ENCODE measurements around the gene PLEKHG5. TPM values are rescaled to one million over a fixed set of nuclear protein-coding genes. Genes with fewer than 3 reads are reported as not detected.

Gene PLEKHG5
- total and polyA plus RNA-seq, 3 experiments from 2014 or later, result 1.0 to 2.6 (median 2.2) TPM

- POLR2A ChIA-PET, result no interaction called here
- no peak within 1 kb of the TSS for H3K27ac ChIP-seq (ENCODE audit: low read depth, low read length)
- H3K4me1 ChIP-seq (ENCODE audit: insufficient read depth, low read length), result peaks cover 16% of the 10 kb centered on the region
- no peak within 1 kb of the TSS for H3K27ac Mint-ChIP-seq
- peak within 1 kb of the TSS in 5 of 7 donors; percentile 29 to 50 (median 38) for H3K4me3 Mint-ChIP-seq
- no peaks in the 10 kb centered on the region for H3K9me3 ChIP-seq (ENCODE audit: low read length)
- no peaks in the 10 kb centered on the region for H3K36me3 Mint-ChIP-seq
- H3K27me3 Mint-ChIP-seq, result peaks cover 60 to 63% of the 10 kb centered on the region in 2 donors
- H3K27me3 ChIP-seq (ENCODE audit: insufficient read depth, low read length, poor library complexity, severe bottlenecking), result peaks cover 67% of the 10 kb centered on the region
- no peaks in the 10 kb centered on the region for H3K36me3 ChIP-seq (ENCODE audit: insufficient read depth, low read length)
- H3K9me3 Mint-ChIP-seq, result no peaks in the 10 kb centered on the region
- no peak for DNase-seq
- CTCF ChIA-PET, result interaction anchor here (0.8 to 6.4 kb wide), 7 partner anchors 10 to 175 kb away, joined by 3 to 92 read pairs (median 3); no protein-coding TSS in a partner anchor
- no peak within 1 kb of the TSS for H3K4me3 ChIP-seq (ENCODE audit: low read length)
- H3K4me1 Mint-ChIP-seq, result peaks cover 9 to 29% (median 17%) of the 10 kb centered on the region in 3 donors
These were observed 71.5 kb downstream of the PLEKHG5 start, which contains the start of gene HES2 for GRCh38 chr1:6419804-6420453. HES2 (minus strand) TSS chr1:6419919; CDS start chr1:6419820, 99 bp downstream.

- Mint-ChIP-seq H3K27me3 (peaks cover 65 to 68% of the 10 kb centered on the region in 2 donors), H3K36me3 (no peaks in the 10 kb centered on the region), H3K4me1 (peaks cover 11 to 31% (median 18%) of the 10 kb centered on the region in 3 donors), H3K27ac (no peak overlapping the region), H3K9me3 (no peaks in the 10 kb centered on the region), H3K4me3 (peak overlapping the region in 1 of 7 donors; percentile 49)
- ChIA-PET CTCF (interaction anchor here (1.1 to 6.4 kb wide), 5 partner anchors 13 to 175 kb away, joined by 3 to 92 read pairs (median 4); no protein-coding TSS in a partner anchor), POLR2A (no interaction called here)
- H3K9me3 ChIP-seq (ENCODE audit: low read length), result no peaks in the 10 kb centered on the region
- peaks cover 18% of the 10 kb centered on the region for H3K4me1 ChIP-seq (ENCODE audit: insufficient read depth, low read length)
- no peak overlapping the region for H3K4me3 ChIP-seq (ENCODE audit: low read length)
- no peak overlapping the region for H3K27ac ChIP-seq (ENCODE audit: low read depth, low read length)
- DNase-seq, result no peak
- H3K36me3 ChIP-seq (ENCODE audit: insufficient read depth, low read length), result no peaks in the 10 kb centered on the region
- peaks cover 73% of the 10 kb centered on the region for H3K27me3 ChIP-seq (ENCODE audit: insufficient read depth, low read length, poor library complexity, severe bottlenecking)
These were observed 72.1 kb downstream of the PLEKHG5 start for GRCh38 chr1:6419397-6419803.

DNA sequence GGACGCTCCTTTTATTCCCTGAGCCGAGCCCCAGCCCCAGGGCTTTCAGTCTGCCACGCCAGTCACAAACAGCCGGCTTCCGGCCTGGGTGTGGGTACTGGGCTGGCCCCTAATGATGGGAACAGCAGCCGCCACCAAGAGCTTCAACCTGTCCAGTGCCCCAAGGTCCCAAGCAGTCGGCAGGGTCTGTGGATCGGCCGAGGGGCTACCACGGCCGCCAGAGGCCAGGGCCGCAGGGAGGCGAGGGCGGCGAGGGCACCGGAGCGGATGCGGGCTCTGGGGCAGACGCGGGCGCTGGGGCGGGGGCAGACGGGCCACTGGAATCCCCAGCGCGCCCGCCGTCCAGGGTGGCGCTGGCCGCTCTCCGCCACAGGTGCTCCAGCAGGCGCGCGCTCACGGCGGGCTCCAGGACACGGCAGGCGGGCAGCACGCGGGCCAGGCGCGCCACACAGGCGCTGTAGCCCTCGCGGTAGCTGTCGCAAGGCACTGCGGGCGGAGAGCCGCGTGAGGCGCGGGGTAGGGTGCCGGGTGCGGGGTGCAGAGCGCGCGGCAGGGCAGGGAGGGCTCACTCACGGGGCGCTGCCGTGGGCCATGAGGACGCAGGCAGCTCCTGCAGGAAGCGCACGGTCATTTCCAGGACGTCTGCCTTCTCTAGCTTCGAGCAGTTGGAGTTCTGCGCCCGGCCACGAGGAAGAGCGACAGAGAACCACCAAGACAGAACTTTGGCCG, 72.6 kb downstream of the PLEKHG5 start:
- ChIA-PET CTCF (interaction anchor here (1.5 to 6.4 kb wide), 2 partner anchors 14 to 20 kb away, joined by 5 to 92 read pairs; no protein-coding TSS in a partner anchor), POLR2A (no interaction called here)
- H3K4me1 ChIP-seq (ENCODE audit: insufficient read depth, low read length), result peaks cover 14% of the 10 kb centered on the region
- H3K4me1 Mint-ChIP-seq, result peaks cover 6 to 26% (median 15%) of the 10 kb centered on the region in 3 donors
- H3K4me3 ChIP-seq (ENCODE audit: low read length), result no peak overlapping the region
- no peak for DNase-seq
- H3K27me3 Mint-ChIP-seq, result peaks cover 66% of the 10 kb centered on the region in 2 donors
- H3K36me3 ChIP-seq (ENCODE audit: insufficient read depth, low read length), result no peaks in the 10 kb centered on the region
- H3K27ac Mint-ChIP-seq, result no peak overlapping the region
- H3K27me3 ChIP-seq (ENCODE audit: insufficient read depth, low read length, poor library complexity, severe bottlenecking), result peaks cover 70% of the 10 kb centered on the region
- H3K27ac ChIP-seq (ENCODE audit: low read depth, low read length), result no peak overlapping the region
- H3K9me3 Mint-ChIP-seq, result no peaks in the 10 kb centered on the region
- H3K9me3 ChIP-seq (ENCODE audit: low read length), result no peaks in the 10 kb centered on the region
- H3K36me3 Mint-ChIP-seq, result no peaks in the 10 kb centered on the region
- H3K4me3 Mint-ChIP-seq, result peak overlapping the region in 2 of 7 donors; percentile 38 to 49

DNA sequence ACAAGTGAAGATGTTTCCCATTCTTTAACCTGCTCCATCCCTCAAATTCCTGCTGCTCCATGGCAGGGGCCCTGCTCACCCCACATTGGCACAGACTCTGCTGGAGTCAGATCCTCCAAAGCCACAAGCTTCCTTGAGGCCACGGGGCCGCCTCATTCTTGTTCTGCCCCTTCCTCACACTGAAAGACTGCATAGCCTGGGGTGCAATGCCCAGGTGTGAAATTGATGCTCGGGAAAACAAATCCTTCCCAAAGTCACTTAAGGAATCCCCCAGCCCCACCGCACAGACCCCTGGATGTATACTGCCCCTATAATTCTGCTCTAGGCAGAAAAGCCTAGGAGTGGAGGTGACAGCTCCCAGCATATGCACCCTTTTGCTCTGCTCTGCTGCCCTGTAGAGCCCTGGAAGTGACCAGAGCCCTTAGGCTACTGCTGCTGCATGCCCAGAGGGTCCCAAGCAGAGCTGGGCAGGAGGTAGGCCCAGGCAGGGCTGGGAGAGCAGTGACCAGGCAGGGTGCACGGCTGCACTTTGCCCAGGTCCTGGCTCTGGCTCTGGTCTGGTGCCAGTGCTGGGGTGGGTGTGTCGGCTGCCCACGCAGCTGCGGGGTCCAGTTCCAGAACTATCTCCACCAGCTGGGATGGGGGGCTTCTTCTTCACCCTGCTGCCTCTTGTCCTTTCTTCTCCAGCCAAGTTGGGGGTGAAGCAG, 73.4 kb downstream of the PLEKHG5 start:
- POLR2A ChIA-PET, result no interaction called here
- no peaks in the 10 kb centered on the region for H3K9me3 ChIP-seq (ENCODE audit: low read length)
- Mint-ChIP-seq H3K27ac (no peak overlapping the region), H3K9me3 (no peaks in the 10 kb centered on the region), H3K36me3 (no peaks in the 10 kb centered on the region), H3K4me3 (peak overlapping the region in 1 of 7 donors; percentile 20), H3K4me1 (peaks cover 5 to 20% (median 10%) of the 10 kb centered on the region in 3 donors), H3K27me3 (peaks cover 65% of the 10 kb centered on the region in 2 donors)
- H3K36me3 ChIP-seq (ENCODE audit: insufficient read depth, low read length), result no peaks in the 10 kb centered on the region
- H3K4me1 ChIP-seq (ENCODE audit: insufficient read depth, low read length), result peaks cover 8% of the 10 kb centered on the region
- H3K4me3 ChIP-seq (ENCODE audit: low read length), result no peak overlapping the region
- CTCF ChIA-PET, result interaction anchor here (0.6 to 6.4 kb wide), 2 partner anchors 9 to 20 kb away, joined by 3 to 92 read pairs; no protein-coding TSS in a partner anchor
- peaks cover 64% of the 10 kb centered on the region for H3K27me3 ChIP-seq (ENCODE audit: insufficient read depth, low read length, poor library complexity, severe bottlenecking)
- DNase-seq, result no peak
- H3K27ac ChIP-seq (ENCODE audit: low read depth, low read length), result no peak overlapping the region

Other genes with a start within 250 kb of the PLEKHG5 start
- not detected for gene HES3, start 247.5 kb downstream of the PLEKHG5 start, total RNA-seq
- gene HES3, start 247.5 kb downstream of the PLEKHG5 start, polyA plus RNA-seq, result not detected
- under 1 TPM; 0.50 to 0.66 TPM for gene GPR153, start 230.6 kb downstream of the PLEKHG5 start, total RNA-seq
- gene GPR153, start 230.6 kb downstream of the PLEKHG5 start, polyA plus RNA-seq, result 0.39 TPM
- 100 to 1,000 TPM; 109 TPM for gene ACOT7, start 97.9 kb downstream of the PLEKHG5 start, total RNA-seq
- 10.0 TPM for gene ACOT7, start 97.9 kb downstream of the PLEKHG5 start, polyA plus RNA-seq
- gene HES2, start 71.7 kb downstream of the PLEKHG5 start, total RNA-seq, result under 1 TPM; 0.18 to 0.35 TPM
- gene HES2, start 71.7 kb downstream of the PLEKHG5 start, polyA plus RNA-seq, result not detected
- gene ESPN, start 66.9 kb downstream of the PLEKHG5 start, total RNA-seq, result under 1 TPM; 0.28 to 0.60 TPM
- 0.48 TPM for gene ESPN, start 66.9 kb downstream of the PLEKHG5 start, polyA plus RNA-seq
- 100 to 1,000 TPM in 1 of 2 experiments, 10 to 100 TPM in 1; 90.8 to 100 TPM for gene TNFRSF25, start 25.5 kb downstream of the PLEKHG5 start, total RNA-seq
- gene TNFRSF25, start 25.5 kb downstream of the PLEKHG5 start, polyA plus RNA-seq, result 30.0 TPM
- 10 to 100 TPM; 55.8 to 57.8 TPM for gene NOL9, start 62.8 kb upstream of the PLEKHG5 start, total RNA-seq
- gene NOL9, start 62.8 kb upstream of the PLEKHG5 start, polyA plus RNA-seq, result 18.2 TPM
- not detected for gene TAS1R1, start 63.6 kb upstream of the PLEKHG5 start, total RNA-seq
- gene TAS1R1, start 63.6 kb upstream of the PLEKHG5 start, polyA plus RNA-seq, result not detected
- 10 to 100 TPM; 25.0 to 31.7 TPM for gene ZBTB48, start 88.3 kb upstream of the PLEKHG5 start, total RNA-seq
- 24.1 TPM for gene ZBTB48, start 88.3 kb upstream of the PLEKHG5 start, polyA plus RNA-seq
- 10 to 100 TPM; 36.4 to 37.3 TPM for gene KLHL21, start 111.2 kb upstream of the PLEKHG5 start, total RNA-seq
- 31.6 TPM for gene KLHL21, start 111.2 kb upstream of the PLEKHG5 start, polyA plus RNA-seq
- 10 to 100 TPM; 12.5 to 14.0 TPM for gene PHF13, start 122.1 kb upstream of the PLEKHG5 start, total RNA-seq
- 4.9 TPM for gene PHF13, start 122.1 kb upstream of the PLEKHG5 start, polyA plus RNA-seq
- gene THAP3, start 133.2 kb upstream of the PLEKHG5 start, total RNA-seq, result 10 to 100 TPM; 18.3 to 20.6 TPM
- gene THAP3, start 133.2 kb upstream of the PLEKHG5 start, polyA plus RNA-seq, result 24.0 TPM
- 10 to 100 TPM; 79.2 to 80.4 TPM for gene DNAJC11, start 210.1 kb upstream of the PLEKHG5 start, total RNA-seq
- 22.7 TPM for gene DNAJC11, start 210.1 kb upstream of the PLEKHG5 start, polyA plus RNA-seq

Measured in CD8-positive, alpha-beta memory T cell (primary cell).